ENCODE measurements around the gene DGKG.
A peak's percentile ranks its signal among the peaks of the same experiment; 100 is the strongest.

The DGKG gene

DNA sequence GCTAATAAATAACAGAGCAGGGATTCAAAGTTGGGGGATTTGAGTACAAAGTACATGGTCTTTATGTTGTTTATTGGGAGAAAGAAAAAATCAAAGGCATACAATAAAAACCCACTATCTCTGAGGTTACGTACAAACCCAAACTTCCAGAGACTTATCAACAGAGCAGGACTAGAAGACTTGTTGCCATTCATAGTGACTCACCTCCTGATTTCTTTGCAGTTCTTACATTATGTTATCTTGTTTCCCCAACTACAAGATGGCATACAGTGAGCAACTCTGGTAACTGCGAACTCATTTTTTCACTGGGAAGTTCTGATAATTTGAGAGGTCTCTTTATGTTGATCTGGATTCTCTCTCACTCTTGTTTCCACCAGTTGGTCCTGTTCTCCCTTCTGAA lies 172.5 kb downstream of the DGKG start:
- Mint-ChIP-seq H3K36me3 (ENCODE audit: low read depth) (no peaks in the 10 kb centered on the region), H3K27me3 (peaks cover 19% of the 10 kb centered on the region), H3K27ac (no peak overlapping the region)

GRCh38 chr3:186187401-186188275 lies 174.4 kb downstream of the DGKG start:
- no peak for DNase-seq
- Mint-ChIP-seq H3K4me3 (no peak overlapping the region), H3K27ac (no peak overlapping the region), H3K36me3 (ENCODE audit: low read depth) (no peaks in the 10 kb centered on the region), H3K27me3 (peaks cover 3% of the 10 kb centered on the region), H3K9me3 (no peaks in the 10 kb centered on the region), H3K4me1 (ENCODE audit: low read depth) (peaks cover 14% of the 10 kb centered on the region)

More for the DNA sequence above, 172.5 kb downstream of the DGKG start:
- H3K4me3 Mint-ChIP-seq, result no peak overlapping the region
- peaks cover 20% of the 10 kb centered on the region for H3K4me1 Mint-ChIP-seq (ENCODE audit: low read depth)
- no peaks in the 10 kb centered on the region for H3K9me3 Mint-ChIP-seq
- no peak for DNase-seq

DNA sequence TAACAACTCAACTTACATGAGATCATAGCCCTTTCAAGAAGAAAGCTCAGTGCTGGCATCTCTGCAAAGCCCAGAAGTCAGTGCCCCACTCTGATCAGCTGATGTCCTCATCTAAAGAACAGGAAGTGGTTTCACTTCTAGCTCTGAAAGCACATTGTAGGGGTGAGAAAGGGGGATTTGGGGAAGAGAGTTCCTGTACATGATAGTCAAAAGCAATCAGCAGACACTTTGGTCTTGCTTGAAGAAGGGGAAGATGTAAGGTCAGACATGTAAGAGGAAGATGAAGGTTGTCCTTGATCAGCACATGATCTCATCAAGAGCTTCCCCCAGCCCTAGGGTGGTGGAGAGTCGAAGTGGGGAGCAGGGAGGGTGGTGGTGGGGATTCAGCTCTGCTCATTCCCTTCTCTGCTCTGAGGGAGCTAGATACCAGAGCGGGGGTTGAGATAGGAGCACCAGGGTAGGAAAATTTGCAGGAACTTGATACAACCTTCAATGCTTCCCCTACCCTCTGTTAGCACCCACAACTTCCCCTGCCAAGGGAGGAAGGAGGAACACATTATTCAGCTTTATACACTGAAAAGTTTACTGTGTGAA lies 176.7 kb downstream of the DGKG start:
- H3K9me3 Mint-ChIP-seq, result no peaks in the 10 kb centered on the region

DNA sequence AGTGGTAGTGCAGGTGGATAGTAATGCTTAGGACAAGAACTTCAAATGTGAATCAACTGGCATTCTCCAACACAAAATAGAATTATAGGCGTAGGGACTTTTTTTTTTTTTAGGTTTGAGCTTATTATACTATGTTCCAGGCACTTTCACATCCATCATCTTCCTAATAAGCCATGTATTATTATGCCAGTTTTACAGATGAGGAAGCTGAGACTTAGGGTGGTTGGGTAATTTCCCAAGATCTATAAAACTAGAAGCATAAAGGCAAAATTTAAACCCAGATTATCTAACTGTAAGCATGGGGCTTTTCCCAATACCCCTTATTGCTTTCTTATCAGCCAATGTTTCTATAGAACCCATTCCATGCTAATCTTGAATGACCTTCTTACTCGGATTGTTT lies 178.0 kb downstream of the DGKG start:
- Mint-ChIP-seq H3K4me3 (no peak overlapping the region), H3K27ac (no peak overlapping the region), H3K27me3 (no peaks in the 10 kb centered on the region), H3K9me3 (no peaks in the 10 kb centered on the region), H3K4me1 (ENCODE audit: low read depth) (peaks cover 16% of the 10 kb centered on the region), H3K36me3 (ENCODE audit: low read depth) (no peaks in the 10 kb centered on the region)
- no peak for DNase-seq

More for the DNA sequence above, 176.7 kb downstream of the DGKG start:
- DNase-seq, result no peak
- Mint-ChIP-seq H3K4me3 (no peak overlapping the region), H3K4me1 (ENCODE audit: low read depth) (peaks cover 14% of the 10 kb centered on the region), H3K27me3 (no peaks in the 10 kb centered on the region), H3K27ac (peak overlapping the region; percentile 20), H3K36me3 (ENCODE audit: low read depth) (no peaks in the 10 kb centered on the region)

DNA sequence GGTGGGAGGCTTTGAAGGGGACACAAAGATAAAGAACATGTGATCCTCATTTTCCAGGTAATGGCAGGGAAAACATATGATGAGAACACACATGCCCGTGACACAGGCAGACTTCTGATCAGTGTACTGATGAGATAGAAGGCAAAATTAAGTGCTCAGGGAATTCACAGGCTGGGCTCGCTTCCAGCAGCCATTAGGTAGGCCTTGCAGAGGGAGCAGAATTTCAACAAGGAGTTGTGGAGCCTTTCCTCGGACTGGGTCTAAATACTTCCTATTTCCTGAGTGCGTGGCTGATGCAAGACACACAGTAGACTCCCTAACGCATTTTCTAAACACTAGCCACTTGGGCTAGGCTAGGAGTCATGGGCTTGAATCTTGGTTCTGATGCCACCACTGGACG lies 179.2 kb downstream of the DGKG start:
- peaks cover 16% of the 10 kb centered on the region for H3K4me1 Mint-ChIP-seq (ENCODE audit: low read depth)
- H3K27me3 Mint-ChIP-seq, result no peaks in the 10 kb centered on the region
- H3K9me3 Mint-ChIP-seq, result no peaks in the 10 kb centered on the region
- H3K36me3 Mint-ChIP-seq (ENCODE audit: low read depth), result no peaks in the 10 kb centered on the region
- H3K27ac Mint-ChIP-seq, result no peak overlapping the region
- no peak overlapping the region for H3K4me3 Mint-ChIP-seq
- no peak for DNase-seq

DNA sequence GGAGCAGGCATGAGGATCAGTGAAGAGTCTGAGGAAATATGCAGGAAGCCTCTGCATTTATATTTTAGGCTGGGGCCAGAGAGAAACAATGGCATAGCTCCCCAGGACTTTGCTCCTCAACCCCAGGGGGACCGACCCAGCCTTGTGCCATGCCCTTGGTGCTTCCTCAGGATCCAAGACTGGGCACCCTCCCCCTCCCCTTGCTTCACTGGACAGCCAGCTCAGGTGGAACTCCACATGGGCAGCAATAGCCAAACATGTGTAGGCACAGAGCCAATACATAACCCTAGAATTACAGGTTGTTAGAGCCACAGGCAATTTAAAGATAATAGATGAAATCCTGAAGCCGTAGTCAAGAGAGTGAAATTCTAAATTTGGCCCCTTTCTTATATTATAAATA lies 180.1 kb downstream of the DGKG start:
- no peak for DNase-seq
- H3K36me3 Mint-ChIP-seq (ENCODE audit: low read depth), result no peaks in the 10 kb centered on the region
- no peaks in the 10 kb centered on the region for H3K9me3 Mint-ChIP-seq
- peaks cover 16% of the 10 kb centered on the region for H3K4me1 Mint-ChIP-seq (ENCODE audit: low read depth)
- no peak overlapping the region for H3K27ac Mint-ChIP-seq
- H3K4me3 Mint-ChIP-seq, result no peak overlapping the region
- H3K27me3 Mint-ChIP-seq, result no peaks in the 10 kb centered on the region

DNA sequence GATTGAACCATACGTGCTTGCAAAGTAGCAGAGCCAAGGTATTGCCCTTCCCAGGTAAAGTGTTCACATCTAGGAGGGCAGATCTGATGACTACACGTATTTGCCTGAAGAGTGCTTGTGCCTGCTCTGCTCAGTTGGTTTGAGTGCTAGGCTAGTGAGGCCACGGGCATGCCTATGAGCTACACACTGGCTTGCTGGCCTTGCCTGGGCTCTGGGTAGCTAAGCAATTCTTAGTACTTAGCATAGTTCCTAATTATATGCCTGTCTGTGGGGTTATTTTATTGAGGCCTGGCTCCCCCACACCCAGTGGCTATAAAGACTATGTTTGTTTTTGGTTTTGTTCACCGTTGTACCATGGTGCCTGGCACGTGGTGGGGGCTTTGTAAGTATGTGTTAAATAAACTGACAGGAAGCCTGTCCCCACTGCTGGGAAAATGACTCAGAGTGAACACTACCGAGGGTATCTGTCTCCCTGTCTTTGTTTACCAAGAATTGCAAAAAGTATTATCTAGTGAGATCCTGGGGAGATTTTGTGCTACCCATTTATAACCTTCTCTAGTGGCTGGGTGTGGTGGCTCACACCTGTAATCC lies 181.0 kb downstream of the DGKG start:
- H3K4me3 Mint-ChIP-seq, result no peak overlapping the region
- no peaks in the 10 kb centered on the region for H3K27me3 Mint-ChIP-seq
- no peak for DNase-seq
- no peaks in the 10 kb centered on the region for H3K9me3 Mint-ChIP-seq
- no peak overlapping the region for H3K27ac Mint-ChIP-seq
- H3K4me1 Mint-ChIP-seq (ENCODE audit: low read depth), result peaks cover 13% of the 10 kb centered on the region
- no peaks in the 10 kb centered on the region for H3K36me3 Mint-ChIP-seq (ENCODE audit: low read depth)

- Mint-ChIP-seq H3K36me3 (ENCODE audit: low read depth) (no peaks in the 10 kb centered on the region), H3K27ac (no peak overlapping the region), H3K9me3 (no peaks in the 10 kb centered on the region), H3K27me3 (no peaks in the 10 kb centered on the region), H3K4me1 (ENCODE audit: low read depth) (peaks cover 8% of the 10 kb centered on the region), H3K4me3 (no peak overlapping the region)
- DNase-seq, result no peak
Observed at GRCh38 chr3:186180151-186180550, 181.9 kb downstream of the DGKG start.

GRCh38 chr3:186178412-186178811 lies 183.6 kb downstream of the DGKG start:
- Mint-ChIP-seq H3K4me3 (no peak overlapping the region), H3K27me3 (no peaks in the 10 kb centered on the region), H3K27ac (no peak overlapping the region), H3K36me3 (ENCODE audit: low read depth) (no peaks in the 10 kb centered on the region), H3K4me1 (ENCODE audit: low read depth) (peaks cover 2% of the 10 kb centered on the region), H3K9me3 (no peaks in the 10 kb centered on the region)
- DNase-seq, result no peak

- Mint-ChIP-seq H3K9me3 (no peaks in the 10 kb centered on the region), H3K4me1 (ENCODE audit: low read depth) (peaks cover 2% of the 10 kb centered on the region), H3K27me3 (no peaks in the 10 kb centered on the region), H3K36me3 (ENCODE audit: low read depth) (no peaks in the 10 kb centered on the region), H3K4me3 (no peak overlapping the region), H3K27ac (no peak overlapping the region)
- DNase-seq, result no peak
Observed at GRCh38 chr3:186176373-186176990, 185.6 kb downstream of the DGKG start.

DNA sequence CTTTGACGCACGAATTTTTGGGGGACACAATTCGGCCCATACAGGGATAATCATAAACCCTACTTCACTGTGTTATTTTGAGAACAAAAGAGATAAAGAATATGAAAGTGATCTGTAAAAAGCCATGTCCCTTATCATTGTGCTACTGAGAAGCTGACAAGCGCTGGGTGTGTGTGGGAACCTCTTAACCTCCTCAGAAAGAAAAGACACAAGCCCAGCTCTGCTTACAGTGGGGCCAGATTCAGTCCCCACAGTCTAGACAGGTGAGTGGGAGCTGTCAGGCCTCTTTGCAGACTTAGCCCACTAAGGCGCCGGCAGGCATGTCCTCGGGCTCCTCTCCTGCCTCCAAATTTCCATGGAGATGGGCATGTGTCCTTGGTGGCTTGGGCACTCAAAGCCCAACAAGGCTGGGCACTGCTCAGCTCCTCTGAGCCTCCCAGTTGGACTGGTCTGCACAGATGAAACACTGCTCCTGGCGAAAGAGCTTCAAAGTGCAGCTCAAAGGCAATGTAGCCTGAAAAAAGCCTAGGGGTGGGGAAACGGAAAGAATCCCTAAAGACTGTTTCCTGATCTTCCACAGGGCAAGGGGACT lies 188.7 kb downstream of the DGKG start:
- Mint-ChIP-seq H3K4me1 (ENCODE audit: low read depth) (no peaks in the 10 kb centered on the region), H3K27ac (no peak overlapping the region), H3K36me3 (ENCODE audit: low read depth) (no peaks in the 10 kb centered on the region), H3K9me3 (no peaks in the 10 kb centered on the region), H3K27me3 (no peaks in the 10 kb centered on the region), H3K4me3 (no peak overlapping the region)
- no peak for DNase-seq

DNA sequence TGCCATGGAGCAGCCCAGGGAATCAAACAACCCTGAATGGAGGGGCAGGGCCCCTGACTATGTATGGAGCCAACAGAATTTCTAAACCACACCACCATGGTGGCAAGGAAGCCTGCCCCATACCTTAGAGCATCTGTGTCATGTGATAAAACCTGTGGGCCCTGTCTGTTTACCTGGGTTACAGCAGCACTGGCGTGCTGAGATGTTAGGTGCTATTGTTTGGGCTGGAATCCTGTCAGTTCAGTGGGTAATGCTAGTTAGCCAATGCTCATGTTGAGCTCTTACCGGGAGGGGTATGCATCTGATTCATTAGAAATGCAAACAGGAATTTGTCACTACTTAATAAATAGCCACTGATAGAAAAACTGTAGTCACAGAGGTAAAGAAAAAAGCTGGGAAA lies 189.7 kb downstream of the DGKG start:
- H3K4me1 Mint-ChIP-seq (ENCODE audit: low read depth), result no peaks in the 10 kb centered on the region
- H3K27me3 Mint-ChIP-seq, result peaks cover 6% of the 10 kb centered on the region
- H3K27ac Mint-ChIP-seq, result no peak overlapping the region
- H3K9me3 Mint-ChIP-seq, result peaks cover 3% of the 10 kb centered on the region
- H3K36me3 Mint-ChIP-seq (ENCODE audit: low read depth), result no peaks in the 10 kb centered on the region
- no peak for DNase-seq
- H3K4me3 Mint-ChIP-seq, result no peak overlapping the region

- DNase-seq, result no peak
- Mint-ChIP-seq H3K4me1 (ENCODE audit: low read depth) (no peaks in the 10 kb centered on the region), H3K9me3 (peaks cover 3% of the 10 kb centered on the region), H3K36me3 (ENCODE audit: low read depth) (no peaks in the 10 kb centered on the region), H3K4me3 (no peak overlapping the region), H3K27ac (no peak overlapping the region), H3K27me3 (peaks cover 12% of the 10 kb centered on the region)
Observed at GRCh38 chr3:186171521-186171920, 190.5 kb downstream of the DGKG start.

DNA sequence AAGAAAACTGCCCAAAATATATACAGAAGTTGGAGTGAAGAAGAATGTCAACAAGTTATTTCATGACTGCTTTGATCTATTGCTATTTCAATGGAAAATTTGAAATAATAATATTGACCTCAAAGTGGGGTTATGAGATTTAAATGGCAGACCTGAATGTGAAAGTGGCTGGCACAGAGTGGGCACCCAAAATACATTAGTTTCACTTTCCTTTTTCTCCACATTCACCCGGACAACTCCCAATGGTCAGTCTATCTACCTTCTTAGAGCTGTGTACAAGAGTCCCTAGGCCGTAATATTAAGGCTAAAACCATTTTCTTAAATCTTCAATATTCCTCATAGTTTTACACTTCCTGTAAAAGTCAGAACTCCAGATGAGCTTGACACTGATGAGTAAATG lies 191.5 kb downstream of the DGKG start:
- Mint-ChIP-seq H3K4me3 (no peak overlapping the region), H3K4me1 (ENCODE audit: low read depth) (no peaks in the 10 kb centered on the region), H3K27me3 (peaks cover 21% of the 10 kb centered on the region), H3K27ac (no peak overlapping the region), H3K9me3 (peaks cover 3% of the 10 kb centered on the region), H3K36me3 (ENCODE audit: low read depth) (no peaks in the 10 kb centered on the region)
- DNase-seq, result no peak
